Islet of Langerhans (tissue), 1 donor: ENCODE results near the gene MYOCOS.
"Not testable (repeated sequence)": the region's sequence is repeated elsewhere in the genome, so short reads cannot be mapped to it uniquely, and the experiment has no call there.

ENCODE experiments used
- FAIRE-seq: peaks from one replicate; lab custom pipeline; 2011; peaks lifted over from hg19 to GRCh38; lab: Jason Lieb, UNC

Gene MYOCOS

GRCh38 chr1:171625225-171625624 lies 3.2 kb downstream of the MYOCOS start:
- no peak for FAIRE-seq

- no peak for FAIRE-seq
These were observed 5.0 kb downstream of the MYOCOS start for GRCh38 chr1:171627020-171627419.

GRCh38 chr1:171628225-171628624 lies 6.2 kb downstream of the MYOCOS start:
- FAIRE-seq, result no peak

- FAIRE-seq, result no peak
These were observed 13.6 kb downstream of the MYOCOS start for GRCh38 chr1:171635661-171636060.

GRCh38 chr1:171636141-171636540 lies 14.1 kb downstream of the MYOCOS start:
- FAIRE-seq, result no peak

- FAIRE-seq, result no peak
These were observed 16.0 kb downstream of the MYOCOS start for GRCh38 chr1:171637928-171638576.

GRCh38 chr1:171640225-171640624 lies 18.2 kb downstream of the MYOCOS start:
- FAIRE-seq, result no peak

- FAIRE-seq, result no peak
These were observed 19.2 kb downstream of the MYOCOS start for GRCh38 chr1:171641076-171641864.

- no peak for FAIRE-seq
These were observed 20.2 kb downstream of the MYOCOS start for GRCh38 chr1:171642197-171642596.

- no peak for FAIRE-seq
These were observed 21.1 kb downstream of the MYOCOS start for GRCh38 chr1:171643156-171643555.

GRCh38 chr1:171644805-171645483 lies 22.9 kb downstream of the MYOCOS start:
- FAIRE-seq, result no peak

- no peak for FAIRE-seq
These were observed 23.7 kb downstream of the MYOCOS start for GRCh38 chr1:171645553-171646248.

- FAIRE-seq, result no peak
These were observed 24.2 kb downstream of the MYOCOS start for GRCh38 chr1:171646249-171646560.

GRCh38 chr1:171652234-171652822 lies 30.3 kb downstream of the MYOCOS start, which contains the start of gene MYOC:
Gene MYOC (minus strand): TSS chr1:171652688. CDS start chr1:171652611, 77 bp downstream.
- no peak for FAIRE-seq

GRCh38 chr1:171653796-171654195 lies 31.8 kb downstream of the MYOCOS start:
- no peak for FAIRE-seq

GRCh38 chr1:171654201-171654941 lies 32.3 kb downstream of the MYOCOS start:
- FAIRE-seq, result no peak

- FAIRE-seq, result no peak
These were observed 33.1 kb downstream of the MYOCOS start for GRCh38 chr1:171654942-171655745.

- FAIRE-seq, result no peak
These were observed 33.7 kb downstream of the MYOCOS start for GRCh38 chr1:171655746-171656116.

GRCh38 chr1:171656206-171656605 lies 34.2 kb downstream of the MYOCOS start:
- not testable (repeated sequence) for FAIRE-seq

GRCh38 chr1:171661076-171661650 lies 39.1 kb downstream of the MYOCOS start:
- no peak for FAIRE-seq
